Astrocyte of the spinal cord (primary cell): ENCODE measurements around the gene RRP12.

Experiments
- DNase-seq: peaks from one replicate; pipeline ENCODE4 v3.0.0; 2011; ENCODE audit warnings: low read depth, low spot score
- H3K4me3 ChIP-seq: 2 replicates; pipeline ENCODE4 v1.5.1; 2011; ENCODE audit warnings: low read depth, mild to moderate bottlenecking, low read length, moderate library complexity
- in situ Hi-C: cut with HindIII; loops from 2 replicates; pipeline ENCODE4 v1.10.0; 2017; ENCODE audit warnings: low sequenced_read_pairs
- TF ChIP-seq, protein P1 (sequence below): IDR thresholded peaks from 2 replicates; pipeline ENCODE4 v1.5.1; 2012; ENCODE audit warnings: low read depth, mild to moderate bottlenecking, low read length, inconsistent platforms

The RRP12 gene

DNA sequence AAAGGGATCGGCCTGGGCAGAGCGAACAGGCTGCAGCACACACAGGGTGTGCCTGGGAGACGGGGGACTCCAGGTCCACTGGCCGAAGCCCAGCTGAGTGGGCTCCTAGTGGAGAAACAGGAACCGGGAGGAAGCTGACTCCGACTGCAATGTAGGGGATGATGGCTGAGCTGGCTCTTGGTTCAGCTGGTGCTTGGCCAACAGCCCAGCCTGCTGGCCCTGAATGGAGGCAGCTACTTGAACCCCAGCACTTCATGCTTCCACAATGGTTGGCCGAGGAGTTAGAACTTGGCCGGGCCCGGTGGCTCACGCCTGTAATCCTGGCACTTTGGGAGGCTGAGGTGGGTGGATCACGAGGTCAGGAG is 39.6 kb downstream of the RRP12 start:
- DNase-seq, result no peak
- no peak overlapping the region for H3K4me3 ChIP-seq
- TF ChIP-seq, protein P1, sequence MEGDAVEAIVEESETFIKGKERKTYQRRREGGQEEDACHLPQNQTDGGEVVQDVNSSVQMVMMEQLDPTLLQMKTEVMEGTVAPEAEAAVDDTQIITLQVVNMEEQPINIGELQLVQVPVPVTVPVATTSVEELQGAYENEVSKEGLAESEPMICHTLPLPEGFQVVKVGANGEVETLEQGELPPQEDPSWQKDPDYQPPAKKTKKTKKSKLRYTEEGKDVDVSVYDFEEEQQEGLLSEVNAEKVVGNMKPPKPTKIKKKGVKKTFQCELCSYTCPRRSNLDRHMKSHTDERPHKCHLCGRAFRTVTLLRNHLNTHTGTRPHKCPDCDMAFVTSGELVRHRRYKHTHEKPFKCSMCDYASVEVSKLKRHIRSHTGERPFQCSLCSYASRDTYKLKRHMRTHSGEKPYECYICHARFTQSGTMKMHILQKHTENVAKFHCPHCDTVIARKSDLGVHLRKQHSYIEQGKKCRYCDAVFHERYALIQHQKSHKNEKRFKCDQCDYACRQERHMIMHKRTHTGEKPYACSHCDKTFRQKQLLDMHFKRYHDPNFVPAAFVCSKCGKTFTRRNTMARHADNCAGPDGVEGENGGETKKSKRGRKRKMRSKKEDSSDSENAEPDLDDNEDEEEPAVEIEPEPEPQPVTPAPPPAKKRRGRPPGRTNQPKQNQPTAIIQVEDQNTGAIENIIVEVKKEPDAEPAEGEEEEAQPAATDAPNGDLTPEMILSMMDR, result no peak
- in situ Hi-C loops, result no loop called here

DNA sequence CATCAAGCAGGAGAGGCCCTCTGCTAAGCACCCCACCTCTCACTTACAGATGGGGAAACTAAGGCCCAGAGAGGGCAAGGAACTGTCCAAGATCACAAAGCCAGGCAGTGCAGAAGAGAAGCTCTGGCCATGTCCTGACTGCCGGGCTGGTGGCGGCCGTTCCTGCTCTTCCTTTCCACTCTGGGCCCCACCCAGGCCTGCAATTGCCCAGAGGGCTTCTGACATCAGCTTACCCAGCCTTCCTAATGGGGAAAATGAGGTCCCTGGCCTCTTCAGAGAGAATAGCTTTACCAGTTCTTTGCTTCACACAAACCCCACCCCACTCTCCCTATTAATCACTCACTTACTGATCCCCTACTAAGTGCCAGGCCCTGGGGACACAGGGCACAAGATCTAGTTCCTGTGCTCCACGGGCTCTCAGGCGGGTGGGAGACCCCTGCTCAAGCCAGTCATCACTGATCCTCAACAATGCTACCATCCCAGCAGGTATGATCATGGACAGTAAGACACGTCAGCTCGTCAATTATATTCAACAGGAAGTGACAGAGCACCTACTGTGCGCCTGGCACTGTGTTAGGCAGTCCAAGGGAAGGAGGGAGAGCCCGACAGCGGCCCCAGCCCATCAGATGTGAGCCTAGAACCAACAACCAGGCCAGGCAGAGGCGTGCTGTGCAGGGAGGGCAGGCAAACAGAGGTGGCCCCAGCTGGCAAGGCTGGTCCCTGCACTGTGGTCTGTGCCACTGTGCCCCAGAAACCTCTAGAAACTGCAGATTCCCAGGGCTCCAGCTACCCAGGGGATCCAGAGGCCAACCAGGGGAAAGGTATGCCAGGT is 40.2 kb downstream of the RRP12 start:
- DNase-seq, result no peak
- H3K4me3 ChIP-seq, result no peak overlapping the region
- in situ Hi-C loops, result no loop called here
- TF ChIP-seq, protein P1, result no peak

DNA sequence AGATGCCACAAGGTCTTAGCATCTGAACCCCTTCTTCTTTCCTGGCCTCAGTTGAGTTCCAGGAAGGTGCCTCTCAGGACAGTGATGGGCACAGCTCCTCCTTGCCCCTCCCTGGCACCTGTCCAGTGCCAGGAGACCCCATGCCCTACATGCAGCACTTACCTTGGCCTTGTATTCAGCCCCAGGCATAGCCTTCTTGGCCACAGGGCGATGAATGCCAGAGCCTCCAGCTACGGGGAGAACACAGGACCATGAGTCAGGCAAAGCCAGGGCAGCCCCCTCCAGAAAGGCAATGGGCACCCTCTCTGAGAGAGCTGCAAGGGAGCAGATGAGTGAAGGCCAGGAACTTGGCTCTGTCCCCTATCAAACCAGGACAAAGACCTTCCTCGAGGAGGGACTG is 42.4 kb downstream of the RRP12 start:
- no peak for DNase-seq
- TF ChIP-seq, protein P1, result no peak
- in situ Hi-C loops, result no loop called here
- no peak overlapping the region for H3K4me3 ChIP-seq

DNA sequence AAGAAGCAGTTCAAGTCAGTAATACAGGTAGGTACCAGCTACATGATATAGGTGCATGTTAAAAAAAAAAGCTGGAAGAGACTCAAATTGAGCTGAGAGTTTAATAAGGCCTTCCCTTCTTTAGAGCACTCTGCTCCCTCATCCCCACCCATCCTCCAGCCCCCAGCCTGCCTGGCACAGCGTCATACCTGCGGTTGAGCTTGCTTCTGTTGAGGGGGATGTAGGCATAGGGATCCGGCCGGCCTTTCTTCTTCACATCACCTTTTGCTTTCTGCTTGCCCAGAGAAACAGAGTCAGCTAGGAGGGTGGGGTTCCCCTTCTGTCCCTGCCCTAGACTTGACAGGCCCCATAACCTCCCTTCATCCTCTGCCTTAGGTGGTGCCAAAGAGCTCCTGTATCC is 42.8 kb downstream of the RRP12 start:
- in situ Hi-C loops, result no loop called here
- TF ChIP-seq, protein P1, result no peak
- no peak overlapping the region for H3K4me3 ChIP-seq
- DNase-seq, result no peak

DNA sequence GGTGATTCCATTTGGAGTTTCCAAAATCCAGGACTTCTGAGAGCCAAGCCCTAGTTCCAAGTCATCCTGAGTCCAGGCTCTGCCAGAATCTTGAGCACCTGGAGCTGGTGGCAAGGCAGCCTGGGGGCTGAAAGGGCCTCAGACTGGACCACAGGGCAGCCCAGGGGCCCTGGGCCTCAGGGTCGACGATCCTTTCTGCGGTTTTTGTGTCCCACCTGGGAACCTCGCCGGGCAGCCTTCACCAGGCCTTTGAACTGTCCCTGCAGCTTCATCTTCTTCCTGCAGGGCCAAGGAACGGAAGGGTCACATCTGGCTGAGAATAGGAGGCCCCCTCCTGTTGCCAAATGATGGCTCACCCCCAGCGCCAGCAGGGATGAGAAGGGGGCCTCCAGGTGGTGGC is 44.2 kb downstream of the RRP12 start:
- no peak for DNase-seq
- in situ Hi-C loops, result no loop called here
- TF ChIP-seq, protein P1, result no peak
- H3K4me3 ChIP-seq, result no peak overlapping the region

DNA sequence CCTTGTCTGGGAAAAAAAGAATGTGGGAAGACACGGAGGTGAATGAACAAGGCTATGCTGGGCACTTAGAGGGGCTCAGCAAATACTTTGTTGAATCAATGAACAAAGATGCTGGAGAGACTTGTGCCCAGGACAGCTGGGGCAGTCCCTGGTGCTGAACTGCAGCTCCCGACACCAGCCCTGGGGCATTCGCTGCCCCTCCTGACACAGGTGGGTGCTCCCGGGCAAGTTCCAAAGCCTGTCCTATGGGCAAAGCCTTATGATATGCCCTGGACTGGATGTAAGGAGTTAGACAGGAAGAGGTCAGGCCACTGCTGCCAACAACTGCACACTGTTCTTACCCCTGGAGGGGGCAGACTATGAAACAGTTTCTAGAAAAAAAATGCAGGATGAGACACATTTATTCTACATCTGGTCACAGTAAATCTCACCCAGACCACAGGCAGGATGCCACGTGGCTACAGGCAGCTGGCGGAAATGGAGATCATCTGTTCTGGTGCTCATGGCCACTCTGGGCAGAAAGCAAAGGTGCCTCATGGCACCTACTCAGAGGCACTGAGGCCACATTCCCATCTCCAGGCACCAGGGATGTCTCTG is 44.7 kb downstream of the RRP12 start:
- in situ Hi-C loops, result no loop called here
- H3K4me3 ChIP-seq, result no peak overlapping the region
- TF ChIP-seq, protein P1, result no peak
- DNase-seq, result no peak
